Measurements from ENCODE around the gene TENM3. TPM values are rescaled to one million over a fixed set of nuclear protein-coding genes. Genes with fewer than 3 reads are reported as not detected.
A peak's percentile ranks its signal among the peaks of the same experiment; 100 is the strongest.

TENM3 gene
- total RNA-seq, 1 experiment from 2014 or later, result 57.4 TPM

- peak overlapping the region; percentile 6; the same call in 1 of the 2 replicates for H3K27ac ChIP-seq
- H3K9me3 ChIP-seq (replicated peaks), result no peaks in the 10 kb centered on the region
- H3K27me3 ChIP-seq, result no peaks in the 10 kb centered on the region
- H3K4me3 ChIP-seq, result no peak overlapping the region
- no peaks in the 10 kb centered on the region for H3K36me3 ChIP-seq
- H3K4me1 ChIP-seq, result peaks cover 12% of the 10 kb centered on the region
- DNase-seq, result peak; percentile 20 to 69
Measured at GRCh38 chr4:182306792-182307507, 63.7 kb downstream of the TENM3 start.

GRCh38 chr4:182307746-182308145 is 64.5 kb downstream of the TENM3 start:
- Histone ChIP-seq H3K27me3 (no peaks in the 10 kb centered on the region), H3K36me3 (no peaks in the 10 kb centered on the region), H3K27ac (peak overlapping the region; percentile 6), H3K4me3 (no peak overlapping the region), H3K4me1 (peaks cover 12% of the 10 kb centered on the region), H3K9me3 (replicated peaks) (no peaks in the 10 kb centered on the region)
- peak; percentile 71 to 76 for DNase-seq

GRCh38 chr4:182309877-182310276 is 66.7 kb downstream of the TENM3 start:
- DNase-seq, result no peak
- H3K9me3 ChIP-seq (replicated peaks), result no peaks in the 10 kb centered on the region
- no peak overlapping the region for H3K4me3 ChIP-seq
- no peaks in the 10 kb centered on the region for H3K36me3 ChIP-seq
- no peaks in the 10 kb centered on the region for H3K27me3 ChIP-seq
- peaks cover 12% of the 10 kb centered on the region for H3K4me1 ChIP-seq
- H3K27ac ChIP-seq, result no peak overlapping the region

GRCh38 chr4:182310316-182310715 is 67.1 kb downstream of the TENM3 start:
- Histone ChIP-seq H3K27me3 (no peaks in the 10 kb centered on the region), H3K4me1 (peaks cover 12% of the 10 kb centered on the region), H3K4me3 (no peak overlapping the region), H3K27ac (no peak overlapping the region), H3K9me3 (replicated peaks) (no peaks in the 10 kb centered on the region), H3K36me3 (no peaks in the 10 kb centered on the region)
- DNase-seq, result no peak

GRCh38 chr4:182310962-182311361 is 67.8 kb downstream of the TENM3 start:
- H3K9me3 ChIP-seq (replicated peaks), result no peaks in the 10 kb centered on the region
- no peak overlapping the region for H3K27ac ChIP-seq
- H3K27me3 ChIP-seq, result no peaks in the 10 kb centered on the region
- H3K4me1 ChIP-seq, result peaks cover 12% of the 10 kb centered on the region
- no peaks in the 10 kb centered on the region for H3K36me3 ChIP-seq
- H3K4me3 ChIP-seq, result no peak overlapping the region
- no peak for DNase-seq

- DNase-seq, result no peak
- Histone ChIP-seq H3K9me3 (replicated peaks) (no peaks in the 10 kb centered on the region), H3K27ac (no peak overlapping the region), H3K4me3 (no peak overlapping the region), H3K4me1 (no peaks in the 10 kb centered on the region), H3K27me3 (no peaks in the 10 kb centered on the region), H3K36me3 (no peaks in the 10 kb centered on the region)
Measured at GRCh38 chr4:182314537-182314936, 71.3 kb downstream of the TENM3 start.

- DNase-seq, result no peak
- Histone ChIP-seq H3K4me1 (no peaks in the 10 kb centered on the region), H3K36me3 (no peaks in the 10 kb centered on the region), H3K9me3 (replicated peaks) (no peaks in the 10 kb centered on the region), H3K27ac (no peak overlapping the region), H3K27me3 (no peaks in the 10 kb centered on the region), H3K4me3 (no peak overlapping the region)
Measured at GRCh38 chr4:182318256-182318655, 75.1 kb downstream of the TENM3 start.

- Histone ChIP-seq H3K27ac (no peak overlapping the region), H3K9me3 (replicated peaks) (no peaks in the 10 kb centered on the region), H3K27me3 (no peaks in the 10 kb centered on the region), H3K4me3 (no peak overlapping the region), H3K36me3 (no peaks in the 10 kb centered on the region), H3K4me1 (no peaks in the 10 kb centered on the region)
- DNase-seq, result no peak
Measured at GRCh38 chr4:182320092-182320491, 76.9 kb downstream of the TENM3 start.

- Histone ChIP-seq H3K27ac (no peak overlapping the region), H3K4me3 (no peak overlapping the region), H3K4me1 (no peaks in the 10 kb centered on the region), H3K36me3 (no peaks in the 10 kb centered on the region), H3K27me3 (no peaks in the 10 kb centered on the region), H3K9me3 (replicated peaks) (no peaks in the 10 kb centered on the region)
- DNase-seq, result peak in 1 of 2 experiments; percentile 3
Measured at GRCh38 chr4:182320580-182320979, 77.4 kb downstream of the TENM3 start.

- H3K4me1 ChIP-seq, result no peaks in the 10 kb centered on the region
- H3K4me3 ChIP-seq, result no peak overlapping the region
- no peaks in the 10 kb centered on the region for H3K9me3 ChIP-seq (replicated peaks)
- no peak for DNase-seq
- H3K27me3 ChIP-seq, result no peaks in the 10 kb centered on the region
- H3K36me3 ChIP-seq, result no peaks in the 10 kb centered on the region
- no peak overlapping the region for H3K27ac ChIP-seq
Measured at GRCh38 chr4:182324282-182324681, 81.1 kb downstream of the TENM3 start.

GRCh38 chr4:182325397-182325796 is 82.2 kb downstream of the TENM3 start:
- Histone ChIP-seq H3K36me3 (no peaks in the 10 kb centered on the region), H3K27me3 (no peaks in the 10 kb centered on the region), H3K9me3 (replicated peaks) (no peaks in the 10 kb centered on the region)

GRCh38 chr4:182325848-182326255 is 82.7 kb downstream of the TENM3 start:
- Histone ChIP-seq H3K4me1 (no peaks in the 10 kb centered on the region), H3K36me3 (no peaks in the 10 kb centered on the region), H3K27ac (no peak overlapping the region), H3K9me3 (replicated peaks) (no peaks in the 10 kb centered on the region), H3K4me3 (no peak overlapping the region), H3K27me3 (no peaks in the 10 kb centered on the region)
- no peak for DNase-seq

More at GRCh38 chr4:182325397-182325796, 82.2 kb downstream of the TENM3 start:
- H3K27ac ChIP-seq, result no peak overlapping the region
- H3K4me3 ChIP-seq, result no peak overlapping the region
- DNase-seq, result no peak
- no peaks in the 10 kb centered on the region for H3K4me1 ChIP-seq

GRCh38 chr4:182328505-182328904 is 85.3 kb downstream of the TENM3 start:
- no peaks in the 10 kb centered on the region for H3K36me3 ChIP-seq
- H3K9me3 ChIP-seq (replicated peaks), result no peaks in the 10 kb centered on the region
- no peak overlapping the region for H3K4me3 ChIP-seq
- H3K27me3 ChIP-seq, result no peaks in the 10 kb centered on the region
- no peak overlapping the region for H3K27ac ChIP-seq
- H3K4me1 ChIP-seq, result no peaks in the 10 kb centered on the region
- DNase-seq, result no peak

- H3K27ac ChIP-seq, result peak overlapping the region; percentile 71; the same call in 1 of the 2 replicates
- H3K27me3 ChIP-seq, result no peaks in the 10 kb centered on the region
- H3K4me3 ChIP-seq, result no peak overlapping the region
- DNase-seq, result no peak
- H3K4me1 ChIP-seq, result peaks cover 13% of the 10 kb centered on the region
- no peaks in the 10 kb centered on the region for H3K36me3 ChIP-seq
- no peaks in the 10 kb centered on the region for H3K9me3 ChIP-seq (replicated peaks)
Measured at GRCh38 chr4:182337366-182337765, 94.2 kb downstream of the TENM3 start.

GRCh38 chr4:182338063-182338462 is 94.9 kb downstream of the TENM3 start:
- Histone ChIP-seq H3K27me3 (no peaks in the 10 kb centered on the region), H3K9me3 (replicated peaks) (no peaks in the 10 kb centered on the region), H3K27ac (peak overlapping the region; percentile 71), H3K36me3 (no peaks in the 10 kb centered on the region), H3K4me3 (no peak overlapping the region), H3K4me1 (peaks cover 13% of the 10 kb centered on the region)
- peak; percentile 10 to 48 for DNase-seq

GRCh38 chr4:182338746-182339145 is 95.5 kb downstream of the TENM3 start:
- no peaks in the 10 kb centered on the region for H3K27me3 ChIP-seq
- H3K27ac ChIP-seq, result peak overlapping the region; percentile 71
- H3K4me3 ChIP-seq, result peak overlapping the region; percentile 12; the same call in 1 of the 2 replicates
- peak in 1 of 2 experiments; percentile 13 for DNase-seq
- H3K4me1 ChIP-seq, result peaks cover 13% of the 10 kb centered on the region
- no peaks in the 10 kb centered on the region for H3K36me3 ChIP-seq
- H3K9me3 ChIP-seq (replicated peaks), result no peaks in the 10 kb centered on the region
